HepG2 (cell line): ENCODE measurements around the gene AKAP6. TPM values are rescaled to one million over a fixed set of nuclear protein-coding genes. Genes with fewer than 3 reads are reported as not detected.

Source experiments
- ATAC-seq: fragments of 200-7000 bp; cut with Tn5 transposase; 3 replicates; pipeline ENCODE4 v1.9.1; 2020; ENCODE audit warnings: mild to moderate bottlenecking, moderate library complexity
- BruUV-seq: library from RNA; stranded (reverse); fragments of 400-500 nt; replicated peaks from 2 replicates; lab custom pipeline; 2021; lab: Mats Ljungman, UMichigan
- CTCF ChIA-PET: fragments of 300-600 bp; formaldehyde crosslinking; extraction: SDS; loops from one replicate; lab custom pipeline; 2021; ENCODE audit warnings: low total read pairs, inconsistent platforms, low intra/inter-chr PET ratio; lab: Yijun Ruan, JAX
- POLR2A ChIA-PET: fragments of 350-600 bp; sonication (Branson Sonifier 250); formaldehyde crosslinking; loops from one replicate; lab custom pipeline; 2020; ENCODE audit warnings: antibody characterized with exemption, inconsistent platforms; lab: Yijun Ruan, JAX
- DNase-seq: peaks from one replicate; pipeline ENCODE4 v3.0.0-alpha.2; 2015; ENCODE audit warnings: low spot score
- FAIRE-seq: peaks from 3 replicates; lab custom pipeline; 2011; peaks lifted over from hg19 to GRCh38; lab: Jason Lieb, UNC
- H2AFZ ChIP-seq: one replicate; pipeline ENCODE4 v1.6.1; 2011; ENCODE audit warnings: low read length, inconsistent platforms
- H3K27ac ChIP-seq: fragments of 300-600 bp; 3 replicates; pipeline ENCODE4 v1.8.0; 2011; ENCODE audit warnings: mixed run types, mild to moderate bottlenecking, mixed read lengths, low read length, inconsistent platforms; ENCODE audit not compliant: insufficient read depth; ENCODE audit errors: extremely low read length
- H3K27me3 ChIP-seq, 2 experiments: fragments of 200-600 bp in 1 of 2; 2 replicates in 1 of 2; 3 replicates in 1 of 2; pipeline versions ENCODE4 v1.6.0 to v1.8.0; 2011; ENCODE audit warnings: low read length in 2 of 2, mild to moderate bottlenecking in 2 of 2, moderate library complexity in 2 of 2, inconsistent platforms in 1 of 2; ENCODE audit not compliant: insufficient read depth in 2 of 2, control insufficient read depth in 1 of 2
- H3K36me3 ChIP-seq, 2 experiments: fragments of 200-600 bp in 1 of 2; replicated peaks in 1 of 2; 2 replicates in 1 of 2; 3 replicates in 1 of 2; pipeline versions ENCODE4 v1.5.1 to v1.8.0; 2011; ENCODE audit warnings: low read length in 2 of 2, inconsistent platforms in 1 of 2; ENCODE audit not compliant: insufficient read depth in 2 of 2, control insufficient read depth in 1 of 2
- H3K4me1 ChIP-seq: 2 replicates; pipeline ENCODE4 v1.5.1; 2012; ENCODE audit warnings: low read length, inconsistent platforms; ENCODE audit not compliant: insufficient read depth
- H3K4me2 ChIP-seq: 2 replicates; pipeline ENCODE4 v1.6.0; 2011; ENCODE audit warnings: low read depth, low read length, inconsistent platforms
- H3K4me3 ChIP-seq, 3 experiments: fragments of 200-600 bp in 1 of 3; sonication (generic), shearing (Covaris generic) in 1 of 3; replicated peaks in 1 of 3; 2 replicates each; pipeline ENCODE4 v1.5.1; 2011 to 2016; ENCODE audit warnings: low read length in 3 of 3, inconsistent platforms in 2 of 3, low read depth in 2 of 3, mild to moderate bottlenecking in 2 of 3, control low read depth in 1 of 3, mixed read lengths in 1 of 3; ENCODE audit not compliant: insufficient read depth in 1 of 3
- H3K79me2 ChIP-seq: one replicate; pipeline ENCODE4 v1.6.1; 2011; ENCODE audit warnings: low read length, inconsistent platforms; ENCODE audit not compliant: insufficient read depth
- H3K9ac ChIP-seq: 2 replicates; pipeline ENCODE4 v1.6.0; 2011; ENCODE audit warnings: mild to moderate bottlenecking, low read depth, low read length, inconsistent platforms; ENCODE audit not compliant: insufficient read depth
- H3K9me3 ChIP-seq: 2 replicates; pipeline ENCODE4 v1.5.1; 2012; ENCODE audit warnings: mild to moderate bottlenecking, low read length
- H4K20me1 ChIP-seq: 2 replicates; pipeline ENCODE4 v1.6.0; 2011; ENCODE audit warnings: inconsistent platforms, mild to moderate bottlenecking, low read length, moderate library complexity; ENCODE audit not compliant: insufficient read depth
- ETV5 ChIP-seq: IDR thresholded peaks from 2 replicates; pipeline ENCODE4 v1.6.1; 2018; ENCODE audit warnings: missing biosample characterization, missing genetic modification reagents, inconsistent platforms, borderline replicate concordance
- KDM5B ChIP-seq: sonication (generic); formaldehyde crosslinking; IDR thresholded peaks from 2 replicates; pipeline ENCODE4 v1.4.0; 2020; ENCODE audit warnings: missing genetic modification reagents, mild to moderate bottlenecking, borderline replicate concordance
- NFKB2 ChIP-seq: sonication (generic); formaldehyde crosslinking; IDR thresholded peaks from 2 replicates; pipeline ENCODE4 v1.4.0; 2020; ENCODE audit warnings: missing genetic modification reagents, borderline replicate concordance
- PHF8 ChIP-seq: sonication (generic); formaldehyde crosslinking; IDR thresholded peaks from 2 replicates; pipeline ENCODE4 v1.5.0; 2020; ENCODE audit warnings: missing genetic modification reagents
- RARG ChIP-seq: sonication (generic); formaldehyde crosslinking; IDR thresholded peaks from 2 replicates; pipeline ENCODE4 v1.4.0; 2020; ENCODE audit warnings: low read depth, mild to moderate bottlenecking, missing genetic modification reagents
- RORA ChIP-seq: sonication (generic); formaldehyde crosslinking; IDR thresholded peaks from 2 replicates; pipeline ENCODE4 v1.5.0; 2020; ENCODE audit warnings: mild to moderate bottlenecking, missing genetic modification reagents, moderate library complexity
- TOE1 ChIP-seq: sonication (generic); formaldehyde crosslinking; IDR thresholded peaks from 2 replicates; pipeline ENCODE4 v1.4.0; 2020; ENCODE audit warnings: mild to moderate bottlenecking, missing genetic modification reagents
- ZNF24 ChIP-seq: fragments of 450-650 bp; IDR thresholded peaks from 2 replicates; pipeline ENCODE4 v1.6.1; 2017; ENCODE audit warnings: antibody characterized with exemption, mild to moderate bottlenecking
- ZNF274 ChIP-seq: sonication (generic); formaldehyde crosslinking; IDR thresholded peaks from 2 replicates; pipeline ENCODE4 v1.5.1; 2020; ENCODE audit warnings: mild to moderate bottlenecking, missing genetic modification reagents
- ZNF432 ChIP-seq: sonication (generic); formaldehyde crosslinking; IDR thresholded peaks from 2 replicates; pipeline ENCODE4 v1.5.0; 2020; ENCODE audit warnings: missing genetic modification reagents, mild to moderate bottlenecking, borderline replicate concordance
- ZNF468 ChIP-seq: sonication (generic); formaldehyde crosslinking; IDR thresholded peaks from 2 replicates; pipeline ENCODE4 v1.8.0; 2022; ENCODE audit warnings: mild to moderate bottlenecking, moderate library complexity, missing genetic modification reagents
- ZNF556 ChIP-seq: sonication (generic); formaldehyde crosslinking; IDR thresholded peaks from 2 replicates; pipeline ENCODE4 v1.4.0; 2020; ENCODE audit warnings: mild to moderate bottlenecking, missing genetic modification reagents, borderline replicate concordance
- ZNF629 ChIP-seq: sonication (generic); formaldehyde crosslinking; conservative IDR thresholded peaks from 2 replicates; pipeline ENCODE4 v1.5.0; 2020; ENCODE audit warnings: missing genetic modification reagents
- ZSCAN25 ChIP-seq: sonication (generic); formaldehyde crosslinking; IDR thresholded peaks from 2 replicates; pipeline ENCODE4 v1.8.0; 2022; ENCODE audit warnings: mild to moderate bottlenecking, missing genetic modification reagents
- WGBS: methylation state at CpG from one replicate; pipeline ENCODE4 v1.1.6; 2017; ENCODE audit warnings: low lambda C conversion rate; 5-methylcytosine and 5-hydroxymethylcytosine counted together
- in situ Hi-C: cut with HindIII; loops from 2 replicates; pipeline ENCODE4 v1.10.0; 2017; ENCODE audit warnings: low pct_unique_long_range_greater_than_20kb; ENCODE audit not compliant: extremely low pct_ligation_motif_present
- intact Hi-C: fragments of 100-400 bp; cut with micrococcal nuclease; formaldehyde crosslinking; loops from one replicate; pipeline ENCODE4 v1.10.0; 2022; ENCODE audit not compliant: unreplicated experiment
- polyA plus RNA-seq, 8 experiments: library from polyadenylated mRNA; depleted of rRNA in 3 of 8; stranded (reverse) in 7 of 8; unstranded in 1 of 8; fragments of >200 nt; fragmentation: Illumina TruSeq in 4 of 8; extraction: Trizol in 4 of 8; gene quantifications; 2 replicates each; pipeline versions ENCODE4 v1.2.1 to v1.2.3, GENCODE V29; 2011 to 2016; ENCODE audit warnings: low read depth in 4 of 8, missing spikeins in 1 of 8, mixed read lengths in 1 of 8; ENCODE audit not compliant: insufficient read depth in 1 of 8
- total RNA-seq, 5 experiments: library from RNA; depleted of rRNA; stranded (reverse); fragments of >200 nt; fragmentation: Illumina TruSeq; extraction: Trizol; gene quantifications; 2 replicates each; pipeline ENCODE4 v1.2.3, GENCODE V29; 2016; ENCODE audit warnings: low read depth in 1 of 5
- TF ChIP-seq, protein P1 (sequence below): sonication (generic); formaldehyde crosslinking; IDR thresholded peaks from 2 replicates; pipeline ENCODE4 v1.4.0; 2020; ENCODE audit warnings: missing genetic modification reagents, borderline replicate concordance

AKAP6 gene
- total and polyA plus RNA-seq, 2 of the 13 experiments (the other 11 are each of a cell fraction or from before 2014, with no cell fraction given): 1.4 TPM

DNA sequence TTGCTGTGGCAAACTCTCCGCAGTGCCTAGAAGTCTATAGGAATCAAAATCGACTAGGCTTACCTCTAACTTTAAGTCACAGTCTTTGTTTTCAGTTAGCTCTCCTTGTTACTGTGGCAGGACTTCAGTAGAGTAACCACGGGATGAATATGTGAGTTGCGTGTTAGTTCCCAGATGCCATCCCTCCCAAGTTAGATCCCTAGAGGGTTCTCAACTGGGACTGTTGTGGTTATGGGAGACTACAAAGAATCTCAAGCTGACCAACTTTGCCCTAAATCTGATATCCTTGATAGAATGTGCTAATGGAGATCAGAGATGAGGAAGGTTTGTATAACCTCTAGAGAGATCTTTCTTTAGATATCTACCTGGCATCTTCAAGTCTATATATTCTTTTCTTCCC is 208.1 kb downstream of the AKAP6 start (continued):
- no peak for TF ChIP-seq KDM5B (CRISPR knock-in tag)
- TF ChIP-seq ZSCAN25 (CRISPR knock-in tag): no peak
- TF ChIP-seq ZNF629 (CRISPR knock-in tag): no peak
- no peak for TF ChIP-seq PHF8 (CRISPR knock-in tag)

DNA sequence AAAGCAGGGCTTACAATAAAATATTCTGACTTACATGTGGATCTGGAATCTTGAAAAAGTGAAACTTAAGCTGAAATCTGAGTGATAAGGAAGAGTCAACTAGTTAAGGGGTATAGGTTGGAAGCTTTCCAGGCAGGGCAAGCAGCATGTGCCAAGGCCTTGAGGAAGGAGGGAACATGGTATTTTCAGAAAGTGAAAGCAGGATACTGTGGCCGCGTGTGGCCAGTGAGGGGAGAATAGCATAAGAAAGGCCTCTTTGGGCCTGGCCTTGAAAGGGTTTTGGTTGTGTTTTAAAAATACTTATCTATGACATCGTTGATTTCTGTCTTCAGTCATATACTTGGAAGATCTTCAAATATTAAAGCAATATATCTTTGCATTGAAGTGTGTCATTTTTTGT is 213.4 kb downstream of the AKAP6 start:
- no peak overlapping the region for H3K4me2 ChIP-seq
- H3K27ac ChIP-seq: no peak overlapping the region
- H3K9ac ChIP-seq: no peak overlapping the region
- ChIA-PET POLR2A (no interaction called here), CTCF (no interaction called here)
- DNase-seq (no peak), ATAC-seq (no peak), FAIRE-seq (no peak)
- H3K79me2 ChIP-seq: no peaks in the 10 kb centered on the region
- no peaks in the 10 kb centered on the region for H4K20me1 ChIP-seq
- H3K4me3 ChIP-seq: no peak overlapping the region
- no peak overlapping the region for H2AFZ ChIP-seq
- TF ChIP-seq ETV5 (CRISPR knock-in tag): no peak
- no peak for TF ChIP-seq RORA (CRISPR knock-in tag)
- TF ChIP-seq TOE1 (CRISPR knock-in tag): no peak
- no peak for TF ChIP-seq NFKB2
- TF ChIP-seq ZNF274 (CRISPR knock-in tag): no peak
- TF ChIP-seq ZNF432 (CRISPR knock-in tag): no peak
- TF ChIP-seq ZNF24: no peak
- TF ChIP-seq ZNF468 (CRISPR knock-in tag): no peak
- TF ChIP-seq, protein P1, sequence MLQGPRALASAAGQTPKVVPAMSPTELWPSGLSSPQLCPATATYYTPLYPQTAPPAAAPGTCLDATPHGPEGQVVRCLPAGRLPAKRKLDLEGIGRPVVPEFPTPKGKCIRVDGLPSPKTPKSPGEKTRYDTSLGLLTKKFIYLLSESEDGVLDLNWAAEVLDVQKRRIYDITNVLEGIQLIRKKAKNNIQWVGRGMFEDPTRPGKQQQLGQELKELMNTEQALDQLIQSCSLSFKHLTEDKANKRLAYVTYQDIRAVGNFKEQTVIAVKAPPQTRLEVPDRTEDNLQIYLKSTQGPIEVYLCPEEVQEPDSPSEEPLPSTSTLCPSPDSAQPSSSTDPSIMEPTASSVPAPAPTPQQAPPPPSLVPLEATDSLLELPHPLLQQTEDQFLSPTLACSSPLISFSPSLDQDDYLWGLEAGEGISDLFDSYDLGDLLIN (CRISPR knock-in tag): no peak
- TF ChIP-seq RARG (CRISPR knock-in tag): no peak
- TF ChIP-seq ZNF556 (CRISPR knock-in tag): no peak
- H3K4me1 ChIP-seq: no peaks in the 10 kb centered on the region
- WGBS: 52% methylated on average over 3 of the region's 3 CpGs
- no peaks in the 10 kb centered on the region for H3K27me3 ChIP-seq
- no peaks in the 10 kb centered on the region for H3K9me3 ChIP-seq
- H3K36me3 ChIP-seq: no peaks in the 10 kb centered on the region
- no TSS peak for BruUV-seq
- in situ Hi-C loops: no loop called here
- intact Hi-C loops: no loop called here
